GM12874 (cell line): ENCODE results near the gene IQGAP2.

Experiments
- TF ChIP-seq, protein P1 (sequence below): IDR thresholded peaks from 2 replicates; pipeline ENCODE4 v1.5.1; 2011; ENCODE audit warnings: low read depth, mild to moderate bottlenecking, control low read depth, low read length, moderate library complexity; ENCODE audit not compliant: insufficient read depth

IQGAP2 gene

GRCh38 chr5:76604838-76605237 lies 201.8 kb downstream of the IQGAP2 start:
- TF ChIP-seq, protein P1, sequence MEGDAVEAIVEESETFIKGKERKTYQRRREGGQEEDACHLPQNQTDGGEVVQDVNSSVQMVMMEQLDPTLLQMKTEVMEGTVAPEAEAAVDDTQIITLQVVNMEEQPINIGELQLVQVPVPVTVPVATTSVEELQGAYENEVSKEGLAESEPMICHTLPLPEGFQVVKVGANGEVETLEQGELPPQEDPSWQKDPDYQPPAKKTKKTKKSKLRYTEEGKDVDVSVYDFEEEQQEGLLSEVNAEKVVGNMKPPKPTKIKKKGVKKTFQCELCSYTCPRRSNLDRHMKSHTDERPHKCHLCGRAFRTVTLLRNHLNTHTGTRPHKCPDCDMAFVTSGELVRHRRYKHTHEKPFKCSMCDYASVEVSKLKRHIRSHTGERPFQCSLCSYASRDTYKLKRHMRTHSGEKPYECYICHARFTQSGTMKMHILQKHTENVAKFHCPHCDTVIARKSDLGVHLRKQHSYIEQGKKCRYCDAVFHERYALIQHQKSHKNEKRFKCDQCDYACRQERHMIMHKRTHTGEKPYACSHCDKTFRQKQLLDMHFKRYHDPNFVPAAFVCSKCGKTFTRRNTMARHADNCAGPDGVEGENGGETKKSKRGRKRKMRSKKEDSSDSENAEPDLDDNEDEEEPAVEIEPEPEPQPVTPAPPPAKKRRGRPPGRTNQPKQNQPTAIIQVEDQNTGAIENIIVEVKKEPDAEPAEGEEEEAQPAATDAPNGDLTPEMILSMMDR, result no peak

GRCh38 chr5:76606701-76607100 lies 203.6 kb downstream of the IQGAP2 start:
- TF ChIP-seq, protein P1, result no peak

DNA sequence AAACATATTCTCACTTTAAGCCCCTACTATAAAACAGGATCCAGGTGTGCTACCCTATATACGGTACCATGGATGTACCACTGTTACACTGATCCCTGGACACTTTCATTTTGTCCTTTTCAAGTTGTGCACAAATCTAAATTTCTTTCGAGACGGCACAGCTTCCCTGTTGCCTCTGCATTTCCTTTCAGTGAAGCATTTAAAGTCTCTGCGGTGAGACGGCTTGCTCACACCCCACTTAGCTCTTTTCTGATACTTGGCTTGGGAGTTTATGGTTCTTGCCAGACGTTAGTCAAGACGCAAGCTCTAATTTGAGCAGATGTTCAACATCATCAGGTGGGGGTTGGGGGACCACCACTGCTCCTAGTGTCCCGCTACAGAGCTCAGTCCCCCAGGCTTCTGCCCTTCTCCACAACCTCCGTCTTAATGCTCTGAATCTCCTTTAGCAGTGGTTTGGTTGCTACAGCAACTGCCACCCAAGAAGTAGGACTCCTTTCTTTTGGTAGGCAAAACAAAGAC lies 204.3 kb downstream of the IQGAP2 start:
- TF ChIP-seq, protein P1, result no peak

DNA sequence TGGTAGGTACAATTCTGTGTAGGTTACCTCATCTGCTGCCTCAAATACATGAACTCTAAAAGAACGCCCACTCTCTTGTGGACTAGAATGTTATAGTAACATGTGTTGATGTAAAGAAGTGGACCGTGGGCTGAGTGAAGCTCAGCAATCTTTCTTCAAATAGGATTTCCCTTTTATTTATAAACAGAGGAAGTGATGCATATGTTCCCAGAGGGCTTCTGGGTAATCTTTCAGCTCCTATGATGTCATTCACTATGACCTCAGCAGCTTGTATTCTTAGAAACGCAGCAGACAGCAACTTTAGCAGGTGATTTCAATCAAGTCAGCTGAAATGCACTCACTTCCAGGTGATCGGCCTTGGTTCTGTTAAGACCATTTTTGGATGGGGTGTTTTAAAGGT lies 205.7 kb downstream of the IQGAP2 start:
- TF ChIP-seq, protein P1, result no peak

DNA sequence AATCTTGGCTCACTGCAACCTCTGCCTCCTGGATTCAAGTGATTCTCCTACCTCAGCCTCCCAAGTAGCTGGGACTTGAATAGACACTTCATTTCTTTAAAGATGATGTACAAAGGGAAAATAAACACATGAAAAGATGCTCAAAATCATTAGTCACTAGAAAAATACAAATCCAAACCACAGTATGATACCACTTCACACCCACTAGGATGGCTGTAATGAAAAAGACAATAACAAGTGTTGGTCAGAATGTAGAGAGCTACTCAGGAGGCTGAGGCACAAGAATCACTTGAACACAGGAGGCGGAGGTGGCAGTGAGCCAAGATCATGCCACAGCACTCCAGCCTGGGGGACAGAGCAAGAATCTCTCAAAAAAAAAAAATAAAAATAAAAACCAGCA lies 207.1 kb downstream of the IQGAP2 start:
- TF ChIP-seq, protein P1, result no peak

- TF ChIP-seq, protein P1, result no peak
Observed at GRCh38 chr5:76612942-76613341, 209.9 kb downstream of the IQGAP2 start.

- TF ChIP-seq, protein P1, result no peak
Observed at GRCh38 chr5:76615759-76616158, 212.7 kb downstream of the IQGAP2 start.
